ENCODE data around the gene MBNL2. TPM values are rescaled to one million over a fixed set of nuclear protein-coding genes. Genes with fewer than 3 reads are reported as not detected.

MBNL2 gene
- total RNA-seq, 1 experiment from 2014 or later = 0.85 TPM

GRCh38 chr13:97316390-97316789 lies 94.3 kb downstream of the MBNL2 start:
- POLR2A ChIA-PET = no interaction called here
- H3K4me1 Mint-ChIP-seq = no peaks in the 10 kb centered on the region; the same call in 1 of the 2 replicates
- no peaks in the 10 kb centered on the region for H3K36me3 Mint-ChIP-seq
- no peak for TF ChIP-seq KAT7 (CRISPR knock-in tag; IDR thresholded peaks at IDR 0.05; ENCODE audit: borderline replicate concordance)
- TF ChIP-seq NFATC4 (CRISPR knock-in tag; IDR thresholded peaks at IDR 0.05) = no peak
- TF ChIP-seq CDX4 (CRISPR knock-in tag; IDR thresholded peaks at IDR 0.05; ENCODE audit: borderline replicate concordance) = no peak
- no peak for TF ChIP-seq HMGA2 (CRISPR knock-in tag; IDR thresholded peaks at IDR 0.05)
- no peak for TF ChIP-seq ZNF423 (CRISPR knock-in tag; IDR thresholded peaks at IDR 0.05)
- no peak for TF ChIP-seq GRHL2 (CRISPR knock-in tag; IDR thresholded peaks at IDR 0.05; ENCODE audit: insufficient replicate concordance, severe bottlenecking)
- TF ChIP-seq PRDM15 (CRISPR knock-in tag; IDR thresholded peaks at IDR 0.05) = no peak
- TF ChIP-seq, protein P1, sequence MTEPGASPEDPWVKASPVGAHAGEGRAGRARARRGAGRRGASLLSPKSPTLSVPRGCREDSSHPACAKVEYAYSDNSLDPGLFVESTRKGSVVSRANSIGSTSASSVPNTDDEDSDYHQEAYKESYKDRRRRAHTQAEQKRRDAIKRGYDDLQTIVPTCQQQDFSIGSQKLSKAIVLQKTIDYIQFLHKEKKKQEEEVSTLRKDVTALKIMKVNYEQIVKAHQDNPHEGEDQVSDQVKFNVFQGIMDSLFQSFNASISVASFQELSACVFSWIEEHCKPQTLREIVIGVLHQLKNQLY (CRISPR knock-in tag; IDR thresholded peaks at IDR 0.05) = no peak
- no peak for TF ChIP-seq ZNF121 (CRISPR knock-in tag; IDR thresholded peaks at IDR 0.05)
- H3K27ac Mint-ChIP-seq = no peak overlapping the region
- H3K9me3 Mint-ChIP-seq = peaks cover 3% of the 10 kb centered on the region; the same call in 1 of the 2 replicates
- H3K4me3 Mint-ChIP-seq = no peak overlapping the region
- ATAC-seq (no peak), DNase-seq (ENCODE audit: low spot score) (no peak)
- H3K27me3 Mint-ChIP-seq (ENCODE audit: low read depth) = no peaks in the 10 kb centered on the region
- CTCF ChIA-PET = no interaction called here

- Mint-ChIP-seq H3K27me3 (ENCODE audit: low read depth) (no peaks in the 10 kb centered on the region), H3K27ac (no peak overlapping the region), H3K4me1 (no peaks in the 10 kb centered on the region; the same call in 1 of the 2 replicates), H3K4me3 (no peak overlapping the region), H3K9me3 (peaks cover 3% of the 10 kb centered on the region; the same call in 1 of the 2 replicates), H3K36me3 (no peaks in the 10 kb centered on the region)
- DNase-seq (ENCODE audit: low spot score) (no peak), ATAC-seq (no peak)
- ChIA-PET POLR2A (no interaction called here), CTCF (interaction anchor here (0.6 kb wide), 1 partner anchor 208 kb away, joined by 3 read pairs; no protein-coding TSS in a partner anchor)
- no peak for TF ChIP-seq ELF4 (CRISPR knock-in tag; IDR thresholded peaks at IDR 0.05; ENCODE audit: low read depth)
- no peak for TF ChIP-seq GTF2I (CRISPR knock-in tag; conservative IDR thresholded peaks at IDR 0.05)
- TF ChIP-seq ZNF232 (CRISPR knock-in tag; IDR thresholded peaks at IDR 0.05) = no peak
- TF ChIP-seq ATF6 (CRISPR knock-in tag; IDR thresholded peaks at IDR 0.05) = no peak
- TF ChIP-seq CREB1 (CRISPR knock-in tag; IDR thresholded peaks at IDR 0.05) = no peak
- no peak for TF ChIP-seq NFATC4 (CRISPR knock-in tag; IDR thresholded peaks at IDR 0.05)
- no peak for TF ChIP-seq KAT7 (CRISPR knock-in tag; IDR thresholded peaks at IDR 0.05; ENCODE audit: borderline replicate concordance)
- TF ChIP-seq SP1 (CRISPR knock-in tag; conservative IDR thresholded peaks at IDR 0.05) = no peak
- TF ChIP-seq, protein P2, sequence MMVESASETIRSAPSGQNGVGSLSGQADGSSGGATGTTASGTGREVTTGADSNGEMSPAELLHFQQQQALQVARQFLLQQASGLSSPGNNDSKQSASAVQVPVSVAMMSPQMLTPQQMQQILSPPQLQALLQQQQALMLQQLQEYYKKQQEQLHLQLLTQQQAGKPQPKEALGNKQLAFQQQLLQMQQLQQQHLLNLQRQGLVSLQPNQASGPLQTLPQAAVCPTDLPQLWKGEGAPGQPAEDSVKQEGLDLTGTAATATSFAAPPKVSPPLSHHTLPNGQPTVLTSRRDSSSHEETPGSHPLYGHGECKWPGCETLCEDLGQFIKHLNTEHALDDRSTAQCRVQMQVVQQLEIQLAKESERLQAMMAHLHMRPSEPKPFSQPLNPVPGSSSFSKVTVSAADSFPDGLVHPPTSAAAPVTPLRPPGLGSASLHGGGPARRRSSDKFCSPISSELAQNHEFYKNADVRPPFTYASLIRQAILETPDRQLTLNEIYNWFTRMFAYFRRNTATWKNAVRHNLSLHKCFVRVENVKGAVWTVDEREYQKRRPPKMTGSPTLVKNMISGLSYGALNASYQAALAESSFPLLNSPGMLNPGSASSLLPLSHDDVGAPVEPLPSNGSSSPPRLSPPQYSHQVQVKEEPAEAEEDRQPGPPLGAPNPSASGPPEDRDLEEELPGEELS (CRISPR knock-in tag; IDR thresholded peaks at IDR 0.05) = no peak
- TF ChIP-seq EMX1 (CRISPR knock-in tag; IDR thresholded peaks at IDR 0.05) = no peak
- TF ChIP-seq CTCF (IDR thresholded peaks at IDR 0.05) = no peak
- TF ChIP-seq JUN (CRISPR knock-in tag; IDR thresholded peaks at IDR 0.05) = no peak
- TF ChIP-seq CBFB (CRISPR knock-in tag; IDR thresholded peaks at IDR 0.05; ENCODE audit: low read depth) = no peak
- TF ChIP-seq E2F5 (CRISPR knock-in tag; IDR thresholded peaks at IDR 0.05) = no peak
- TF ChIP-seq CDX4 (CRISPR knock-in tag; IDR thresholded peaks at IDR 0.05; ENCODE audit: borderline replicate concordance) = no peak
Measured at GRCh38 chr13:97317933-97318332, 95.8 kb downstream of the MBNL2 start.
